Measurements from ENCODE around the gene IP6K2. TPM values are rescaled to one million over a fixed set of nuclear protein-coding genes. Genes with fewer than 3 reads are reported as not detected.
A peak's percentile ranks its signal among the peaks of the same experiment; 100 is the strongest.

The IP6K2 gene
- total RNA-seq, 2 experiments from 2014 or later: 97.2 to 121 TPM

- ATAC-seq (ENCODE audit: poor library complexity) (no peak), DNase-seq (peak in 1 of 14 experiments; percentile 23)
- Mint-ChIP-seq H3K27me3 (no peaks in the 10 kb centered on the region), H3K27ac (peak overlapping the region; percentile 79), H3K36me3 (ENCODE audit: low read depth) (peaks cover 65% of the 10 kb centered on the region), H3K4me3 (peak overlapping the region; percentile 97), H3K4me1 (ENCODE audit: low read depth) (peaks cover 32% of the 10 kb centered on the region), H3K9me3 (no peaks in the 10 kb centered on the region)
- H3K27me3 ChIP-seq (ENCODE audit: control insufficient read depth in 1 of 2, insufficient read depth in 2 of 2, low read length in 2 of 2): no peaks in the 10 kb centered on the region
- POLR2A ChIA-PET: interaction anchor here (1.3 to 1.8 kb wide), 6 partner anchors 30 to 407 kb away, joined by 3 to 6 read pairs (median 5); partner anchors contain the start of genes IP6K2, QRICH1, SLC25A20 and SLC26A6
- peak overlapping the region; percentile 32 to 44 for H3K27ac ChIP-seq (ENCODE audit: low read depth in 1 of 2, low read length in 2 of 2)
- intact Hi-C loops (cut with DNase I, micrococcal nuclease): loop anchor here (1.0 to 10.0 kb wide), 4 partner anchors 266 to 1818 kb away; partner anchors contain the start of genes CACNA2D2 (in 1 of the 2) and ELP6 (in 1 of the 2)
- CTCF ChIA-PET: interaction anchor here (0.7 to 1.7 kb wide), 12 partner anchors 10 to 471 kb away, joined by 3 to 6 read pairs (median 4); partner anchors contain the start of gene UQCRC1
- no peaks in the 10 kb centered on the region for H3K9me3 ChIP-seq (ENCODE audit: control insufficient read depth in 1 of 2, insufficient read depth in 1 of 2, low read length in 2 of 2)
- H3K4me3 ChIP-seq (ENCODE audit: low read length): peak overlapping the region; percentile 69
- TF ChIP-seq CTCF (IDR thresholded peaks at IDR 0.05): no peak
- peaks cover 50% of the 10 kb centered on the region for H3K36me3 ChIP-seq (ENCODE audit: insufficient read depth, low read length)
- peaks cover 31% of the 10 kb centered on the region for H3K4me1 ChIP-seq (ENCODE audit: insufficient read depth, low read length)
These were observed 30.3 kb downstream of the IP6K2 start for GRCh38 chr3:48686538-48687219.

- H3K27me3 ChIP-seq (ENCODE audit: control insufficient read depth in 1 of 2, insufficient read depth in 2 of 2, low read length in 2 of 2): no peaks in the 10 kb centered on the region
- intact Hi-C loops (cut with DNase I, micrococcal nuclease): loop anchor here (1.0 to 10.0 kb wide), 6 partner anchors 31 to 1819 kb away; partner anchors contain the start of genes CACNA2D2 (in 1 of the 2), ELP6 (in 1 of the 2), IP6K2 (in 1 of the 2) and SLC26A6 (in 1 of the 2)
- POLR2A ChIA-PET: interaction anchor here (0.5 to 1.8 kb wide), 8 partner anchors 29 to 446 kb away, joined by 3 to 6 read pairs (median 5); partner anchors contain the start of genes IP6K2, PRKAR2A, QRICH1 and SLC25A20
- Mint-ChIP-seq H3K9me3 (no peaks in the 10 kb centered on the region), H3K36me3 (ENCODE audit: low read depth) (peaks cover 65% of the 10 kb centered on the region), H3K27ac (peak within 1 kb of the TSS; percentile 79), H3K27me3 (no peaks in the 10 kb centered on the region), H3K4me1 (ENCODE audit: low read depth) (peaks cover 33% of the 10 kb centered on the region), H3K4me3 (peak within 1 kb of the TSS; percentile 97)
- peak; percentile 83 to 96 (median 90) for DNase-seq
- peaks cover 31% of the 10 kb centered on the region for H3K4me1 ChIP-seq (ENCODE audit: insufficient read depth, low read length)
- H3K27ac ChIP-seq (ENCODE audit: low read depth in 1 of 2, low read length in 2 of 2): peak within 1 kb of the TSS; percentile 32 to 44
- peak; percentile 90 for ATAC-seq (ENCODE audit: poor library complexity)
- peak within 1 kb of the TSS; percentile 69 for H3K4me3 ChIP-seq (ENCODE audit: low read length)
- TF ChIP-seq CTCF (IDR thresholded peaks at IDR 0.05): peak; percentile 83
- H3K36me3 ChIP-seq (ENCODE audit: insufficient read depth, low read length): peaks cover 51% of the 10 kb centered on the region
- CTCF ChIA-PET: interaction anchor here (0.6 to 1.7 kb wide), 22 partner anchors 9 to 597 kb away, joined by 3 to 6 read pairs (median 4); partner anchors contain the start of genes IP6K2, PRKAR2A, SLC25A20 and UQCRC1
- no peaks in the 10 kb centered on the region for H3K9me3 ChIP-seq (ENCODE audit: control insufficient read depth in 1 of 2, insufficient read depth in 1 of 2, low read length in 2 of 2)
These were observed 31.2 kb downstream of the IP6K2 start, which contains the start of gene NCKIPSD for GRCh38 chr3:48685603-48686511. TSS of gene NCKIPSD (minus strand) at chr3:48685915. CDS start at chr3:48685807, 108 bp downstream.

GRCh38 chr3:48685293-48685602 lies 31.8 kb downstream of the IP6K2 start:
- H3K36me3 ChIP-seq (ENCODE audit: insufficient read depth, low read length): peaks cover 53% of the 10 kb centered on the region
- H3K27me3 ChIP-seq (ENCODE audit: control insufficient read depth in 1 of 2, insufficient read depth in 2 of 2, low read length in 2 of 2): no peaks in the 10 kb centered on the region
- no peak for TF ChIP-seq CTCF (IDR thresholded peaks at IDR 0.05)
- Mint-ChIP-seq H3K27ac (peak overlapping the region; percentile 79), H3K27me3 (no peaks in the 10 kb centered on the region), H3K36me3 (ENCODE audit: low read depth) (peaks cover 69% of the 10 kb centered on the region), H3K4me3 (peak overlapping the region; percentile 97), H3K9me3 (no peaks in the 10 kb centered on the region), H3K4me1 (ENCODE audit: low read depth) (peaks cover 40% of the 10 kb centered on the region)
- intact Hi-C loops (cut with DNase I, micrococcal nuclease): loop anchor here (2.0 to 10.0 kb wide), 5 partner anchors 32 to 1820 kb away; partner anchors contain the start of genes CACNA2D2 (in 1 of the 2), ELP6 (in 1 of the 2), IP6K2 (in 1 of the 2) and SLC26A6 (in 1 of the 2)
- H3K9me3 ChIP-seq (ENCODE audit: control insufficient read depth in 1 of 2, insufficient read depth in 1 of 2, low read length in 2 of 2): no peaks in the 10 kb centered on the region
- ChIA-PET CTCF (interaction anchor here (1.0 to 1.7 kb wide), 8 partner anchors 30 to 596 kb away, joined by 3 to 6 read pairs (median 4); partner anchors contain the start of genes SLC25A20 and UQCRC1), POLR2A (interaction anchor here (0.5 to 1.8 kb wide), 7 partner anchors 29 to 446 kb away, joined by 3 to 6 read pairs (median 5); partner anchors contain the start of genes IP6K2, PRKAR2A, QRICH1 and UQCRC1)
- peak overlapping the region in 1 of 2 donors; percentile 32 for H3K27ac ChIP-seq (ENCODE audit: low read depth in 1 of 2, low read length in 2 of 2)
- H3K4me1 ChIP-seq (ENCODE audit: insufficient read depth, low read length): peaks cover 31% of the 10 kb centered on the region
- DNase-seq (no peak), ATAC-seq (ENCODE audit: poor library complexity) (no peak)
- H3K4me3 ChIP-seq (ENCODE audit: low read length): peak overlapping the region; percentile 69

All from CD4-positive, alpha-beta T cell (primary cell).